CD4-positive, alpha-beta memory T cell (primary cell): ENCODE measurements around the gene FNIP2. TPM values are rescaled to one million over a fixed set of nuclear protein-coding genes. Genes with fewer than 3 reads are reported as not detected.
"Not testable (repeated sequence)": the region's sequence is repeated elsewhere in the genome, so short reads cannot be mapped to it uniquely, and the experiment has no call there.

Experiments used
- CTCF ChIA-PET: fragments of 350-600 bp; sonication (Branson Sonifier 250); formaldehyde crosslinking; loops from one replicate; lab custom pipeline; 2021; ENCODE audit warnings: inconsistent platforms; ENCODE audit not compliant: partially characterized antibody; lab: Charles Lee
- POLR2A ChIA-PET: fragments of 350-600 bp; sonication (Branson Sonifier 250); formaldehyde crosslinking; loops from one replicate; lab custom pipeline; 2021; ENCODE audit not compliant: partially characterized antibody; lab: Charles Lee
- DNase-seq, 5 donors: peaks; one replicate each; pipeline versions ENCODE4 v3.0.0 to v3.0.0-alpha.2; 2020 to 2022; ENCODE audit warnings: mixed read lengths in 1 of 5
- H3K27ac ChIP-seq: one replicate; pipeline ENCODE4 v1.7.0; 2013; ENCODE audit warnings: low read depth, low read length
- H3K27me3 ChIP-seq: 2 replicates; pipeline ENCODE4 v1.7.0; 2013; ENCODE audit warnings: mild to moderate bottlenecking, low read length, moderate library complexity; ENCODE audit not compliant: insufficient read depth
- H3K36me3 ChIP-seq: 2 replicates; pipeline ENCODE4 v1.7.0; 2013; ENCODE audit warnings: mild to moderate bottlenecking, low read length, moderate library complexity; ENCODE audit not compliant: insufficient read depth
- H3K4me1 ChIP-seq: 2 replicates; pipeline ENCODE4 v1.7.0; 2013; ENCODE audit warnings: mild to moderate bottlenecking, low read length, moderate library complexity; ENCODE audit not compliant: insufficient read depth
- H3K4me3 ChIP-seq, 2 donors: one replicate each; pipeline ENCODE4 v1.7.0; 2013; ENCODE audit warnings: low read length in 2 of 2, mild to moderate bottlenecking in 1 of 2
- H3K9me3 ChIP-seq, 2 donors: one replicate each; pipeline ENCODE4 v1.7.0; 2013; ENCODE audit warnings: low read length in 2 of 2, control low read depth in 1 of 2; ENCODE audit not compliant: control insufficient read depth in 1 of 2
- H3K27ac Mint-ChIP-seq, 7 donors: one replicate each; pipeline ENCODE4 v1.8.0; 2020 to 2021; ENCODE audit warnings: mixed read lengths in 7 of 7, mild to moderate bottlenecking in 6 of 7, inconsistent platforms in 3 of 7, moderate library complexity in 3 of 7
- H3K27me3 Mint-ChIP-seq, 2 donors: one replicate each; pipeline ENCODE4 v1.8.0; 2020 to 2021; ENCODE audit warnings: mixed read lengths in 2 of 2
- H3K36me3 Mint-ChIP-seq, 2 donors: one replicate each; pipeline ENCODE4 v1.8.0; 2020 to 2021; ENCODE audit warnings: mixed read lengths in 2 of 2, inconsistent platforms in 1 of 2, mild to moderate bottlenecking in 1 of 2
- H3K4me1 Mint-ChIP-seq, 4 donors: one replicate each; pipeline ENCODE4 v1.8.0; 2020 to 2021; ENCODE audit warnings: mixed read lengths in 4 of 4, mild to moderate bottlenecking in 1 of 4
- H3K4me3 Mint-ChIP-seq, 8 donors: one replicate each; pipeline ENCODE4 v1.8.0; 2020 to 2021; ENCODE audit warnings: mixed read lengths in 8 of 8, mild to moderate bottlenecking in 7 of 8, moderate library complexity in 6 of 8, inconsistent platforms in 3 of 8
- H3K9me3 Mint-ChIP-seq, 8 donors: one replicate each; pipeline ENCODE4 v1.8.0; 2020 to 2021; ENCODE audit warnings: mixed read lengths in 8 of 8, mild to moderate bottlenecking in 5 of 8, inconsistent platforms in 3 of 8, moderate library complexity in 1 of 8
- intact Hi-C: fragments of 100-400 bp; cut with micrococcal nuclease; formaldehyde crosslinking; loops from one replicate; pipeline ENCODE4 v1.15.1; 2023
- polyA plus RNA-seq, 2 donors: library from polyadenylated mRNA; unstranded; fragments of 300-500 nt; fragmentation: Illumina TruSeq; gene quantifications; one replicate each; pipeline ENCODE4 v1.2.3, GENCODE V29; 2021
- total RNA-seq, 2 experiments: library from RNA; stranded (reverse); gene quantifications; one replicate each; pipeline ENCODE4 v1.2.3, GENCODE V29; 2021

Gene FNIP2
- total and polyA plus RNA-seq, 4 experiments from 2014 or later: 2.4 to 9.4 (median 6.4) TPM

GRCh38 chr4:158788516-158788915 is 19.7 kb downstream of the FNIP2 start:
- intact Hi-C loops: no loop called here
- CTCF ChIA-PET: interaction anchor here (1.0 to 1.3 kb wide), 2 partner anchors 18 to 63 kb away, joined by 3 to 5 read pairs; no protein-coding TSS in a partner anchor
- Histone ChIP-seq H3K4me3 (no peak overlapping the region), H3K36me3 (no peaks in the 10 kb centered on the region), H3K27me3 (no peaks in the 10 kb centered on the region), H3K9me3 (no peaks in the 10 kb centered on the region), H3K4me1 (no peaks in the 10 kb centered on the region), H3K27ac (no peak overlapping the region)
- no peak for DNase-seq
- no peaks in the 10 kb centered on the region for H3K36me3 Mint-ChIP-seq
- no peaks in the 10 kb centered on the region for H3K9me3 Mint-ChIP-seq
- H3K4me1 Mint-ChIP-seq: peaks cover 5 to 18% (median 10%) of the 10 kb centered on the region in 4 donors
- H3K27me3 Mint-ChIP-seq: no peaks in the 10 kb centered on the region
- H3K4me3 Mint-ChIP-seq: no peak overlapping the region
- no peak overlapping the region for H3K27ac Mint-ChIP-seq
- POLR2A ChIA-PET: no interaction called here

GRCh38 chr4:158789853-158790252 is 21.0 kb downstream of the FNIP2 start:
- Histone ChIP-seq H3K36me3 (no peaks in the 10 kb centered on the region), H3K4me3 (no peak overlapping the region), H3K9me3 (no peaks in the 10 kb centered on the region), H3K27me3 (no peaks in the 10 kb centered on the region), H3K4me1 (no peaks in the 10 kb centered on the region), H3K27ac (no peak overlapping the region)
- Mint-ChIP-seq H3K4me1 (peaks cover 3 to 13% (median 6%) of the 10 kb centered on the region in 4 donors), H3K36me3 (no peaks in the 10 kb centered on the region), H3K27ac (no peak overlapping the region), H3K4me3 (no peak overlapping the region), H3K27me3 (no peaks in the 10 kb centered on the region), H3K9me3 (no peaks in the 10 kb centered on the region)
- CTCF ChIA-PET: no interaction called here
- DNase-seq: no peak
- POLR2A ChIA-PET: no interaction called here
- intact Hi-C loops: no loop called here

GRCh38 chr4:158793021-158793420 is 24.2 kb downstream of the FNIP2 start:
- Mint-ChIP-seq H3K27me3 (no peaks in the 10 kb centered on the region), H3K4me3 (no peak overlapping the region), H3K4me1 (peaks cover 2 to 8% (median 3%) of the 10 kb centered on the region in 4 donors), H3K9me3 (no peaks in the 10 kb centered on the region), H3K27ac (no peak overlapping the region), H3K36me3 (no peaks in the 10 kb centered on the region)
- Histone ChIP-seq H3K27ac (no peak overlapping the region), H3K36me3 (no peaks in the 10 kb centered on the region), H3K4me1 (no peaks in the 10 kb centered on the region), H3K27me3 (no peaks in the 10 kb centered on the region), H3K9me3 (no peaks in the 10 kb centered on the region), H3K4me3 (no peak overlapping the region)
- intact Hi-C loops: no loop called here
- CTCF ChIA-PET: no interaction called here
- no peak for DNase-seq
- POLR2A ChIA-PET: no interaction called here

GRCh38 chr4:158793430-158793829 is 24.6 kb downstream of the FNIP2 start:
- H3K27me3 ChIP-seq, H3K27ac ChIP-seq, H3K27ac Mint-ChIP-seq, H3K27me3 Mint-ChIP-seq, intact Hi-C loops, H3K36me3 Mint-ChIP-seq, H3K4me3 Mint-ChIP-seq, POLR2A ChIA-PET, H3K36me3 ChIP-seq, CTCF ChIA-PET, H3K4me1 Mint-ChIP-seq, H3K9me3 Mint-ChIP-seq, H3K4me3 ChIP-seq, DNase-seq, H3K4me1 ChIP-seq, H3K9me3 ChIP-seq: not testable (repeated sequence)

GRCh38 chr4:158796370-158797140 is 27.7 kb downstream of the FNIP2 start:
- Mint-ChIP-seq H3K36me3 (no peaks in the 10 kb centered on the region), H3K4me1 (peaks cover 4 to 14% (median 7%) of the 10 kb centered on the region in 4 donors), H3K4me3 (no peak overlapping the region), H3K27me3 (no peaks in the 10 kb centered on the region), H3K9me3 (no peaks in the 10 kb centered on the region), H3K27ac (no peak overlapping the region)
- ChIA-PET POLR2A (no interaction called here), CTCF (interaction anchor here (0.8 kb wide), 1 partner anchor 18 kb away, joined by 3 read pairs; no protein-coding TSS in a partner anchor)
- no peaks in the 10 kb centered on the region for H3K27me3 ChIP-seq
- intact Hi-C loops: no loop called here
- no peak for DNase-seq
- H3K4me3 ChIP-seq: no peak overlapping the region
- H3K9me3 ChIP-seq: no peaks in the 10 kb centered on the region
- no peaks in the 10 kb centered on the region for H3K4me1 ChIP-seq
- no peaks in the 10 kb centered on the region for H3K36me3 ChIP-seq
- no peak overlapping the region for H3K27ac ChIP-seq

GRCh38 chr4:158798062-158798461 is 29.2 kb downstream of the FNIP2 start:
- no peak overlapping the region for H3K27ac ChIP-seq
- H3K4me1 ChIP-seq: no peaks in the 10 kb centered on the region
- ChIA-PET CTCF (no interaction called here), POLR2A (no interaction called here)
- Mint-ChIP-seq H3K9me3 (no peaks in the 10 kb centered on the region), H3K4me3 (no peak overlapping the region), H3K27ac (no peak overlapping the region), H3K4me1 (peaks cover 4 to 15% (median 9%) of the 10 kb centered on the region in 4 donors), H3K27me3 (no peaks in the 10 kb centered on the region), H3K36me3 (no peaks in the 10 kb centered on the region)
- H3K27me3 ChIP-seq: no peaks in the 10 kb centered on the region
- intact Hi-C loops: no loop called here
- no peaks in the 10 kb centered on the region for H3K36me3 ChIP-seq
- DNase-seq: no peak
- H3K9me3 ChIP-seq: no peaks in the 10 kb centered on the region
- H3K4me3 ChIP-seq: no peak overlapping the region

- H3K27ac ChIP-seq: no peak overlapping the region
- H3K36me3 ChIP-seq: no peaks in the 10 kb centered on the region
- Mint-ChIP-seq H3K36me3 (no peaks in the 10 kb centered on the region), H3K9me3 (no peaks in the 10 kb centered on the region), H3K4me1 (peaks cover 4 to 23% (median 10%) of the 10 kb centered on the region in 4 donors), H3K27me3 (no peaks in the 10 kb centered on the region), H3K4me3 (no peak overlapping the region), H3K27ac (no peak overlapping the region)
- no peaks in the 10 kb centered on the region for H3K27me3 ChIP-seq
- no peaks in the 10 kb centered on the region for H3K4me1 ChIP-seq
- ChIA-PET POLR2A (no interaction called here), CTCF (interaction anchor here (1.1 kb wide), 1 partner anchor 52 kb away, joined by 3 read pairs; no protein-coding TSS in a partner anchor)
- intact Hi-C loops: no loop called here
- no peak for DNase-seq
- H3K4me3 ChIP-seq: no peak overlapping the region
- no peaks in the 10 kb centered on the region for H3K9me3 ChIP-seq
Observed at GRCh38 chr4:158799013-158799770, 30.4 kb downstream of the FNIP2 start.
